ENCODE data around the gene COBLL1.
"Not testable (repeated sequence)": the region's sequence is repeated elsewhere in the genome, so short reads cannot be mapped to it uniquely, and the experiment has no call there.

The COBLL1 gene

GRCh38 chr2:164868563-164869419 is 27.2 kb upstream of the COBLL1 start:
- no peak for TF ChIP-seq CTCF (IDR thresholded peaks at IDR 0.05; ENCODE audit: poor library complexity, severe bottlenecking)

GRCh38 chr2:164867779-164868397 is 26.3 kb upstream of the COBLL1 start:
- no peak for ATAC-seq (ENCODE audit: low read depth)
- no peak for DNase-seq (ENCODE audit: low spot score)

More at GRCh38 chr2:164868563-164869419, 27.2 kb upstream of the COBLL1 start:
- H3K27ac ChIP-seq (ENCODE audit: poor library complexity, severe bottlenecking): no peak overlapping the region
- DNase-seq (ENCODE audit: low spot score): no peak
- H3K9me3 ChIP-seq (ENCODE audit: severe bottlenecking): no peaks in the 10 kb centered on the region
- no peaks in the 10 kb centered on the region for H3K27me3 ChIP-seq (ENCODE audit: insufficient read depth, poor library complexity, severe bottlenecking)
- H3K4me1 ChIP-seq (ENCODE audit: insufficient read depth, poor library complexity, severe bottlenecking): peaks cover 6% of the 10 kb centered on the region
- H3K36me3 ChIP-seq (ENCODE audit: low read depth): no peaks in the 10 kb centered on the region
- no peak overlapping the region for H3K4me3 ChIP-seq (ENCODE audit: severe bottlenecking)
- ATAC-seq (ENCODE audit: low read depth): no peak

GRCh38 chr2:164866381-164866780 is 24.8 kb upstream of the COBLL1 start:
- H3K27ac ChIP-seq (ENCODE audit: poor library complexity, severe bottlenecking); H3K4me3 ChIP-seq (ENCODE audit: severe bottlenecking); DNase-seq (ENCODE audit: low spot score); ATAC-seq (ENCODE audit: low read depth); H3K9me3 ChIP-seq (ENCODE audit: severe bottlenecking); H3K36me3 ChIP-seq (ENCODE audit: low read depth); H3K27me3 ChIP-seq (ENCODE audit: insufficient read depth, poor library complexity, severe bottlenecking); H3K4me1 ChIP-seq (ENCODE audit: insufficient read depth, poor library complexity, severe bottlenecking): not testable (repeated sequence)

More at GRCh38 chr2:164867779-164868397, 26.3 kb upstream of the COBLL1 start:
- H3K36me3 ChIP-seq (ENCODE audit: low read depth): no peaks in the 10 kb centered on the region
- H3K4me3 ChIP-seq (ENCODE audit: severe bottlenecking): no peak overlapping the region
- no peak overlapping the region for H3K27ac ChIP-seq (ENCODE audit: poor library complexity, severe bottlenecking)
- no peak for TF ChIP-seq CTCF (IDR thresholded peaks at IDR 0.05; ENCODE audit: poor library complexity, severe bottlenecking)
- no peaks in the 10 kb centered on the region for H3K9me3 ChIP-seq (ENCODE audit: severe bottlenecking)
- H3K27me3 ChIP-seq (ENCODE audit: insufficient read depth, poor library complexity, severe bottlenecking): no peaks in the 10 kb centered on the region
- no peaks in the 10 kb centered on the region for H3K4me1 ChIP-seq (ENCODE audit: insufficient read depth, poor library complexity, severe bottlenecking)

DNA sequence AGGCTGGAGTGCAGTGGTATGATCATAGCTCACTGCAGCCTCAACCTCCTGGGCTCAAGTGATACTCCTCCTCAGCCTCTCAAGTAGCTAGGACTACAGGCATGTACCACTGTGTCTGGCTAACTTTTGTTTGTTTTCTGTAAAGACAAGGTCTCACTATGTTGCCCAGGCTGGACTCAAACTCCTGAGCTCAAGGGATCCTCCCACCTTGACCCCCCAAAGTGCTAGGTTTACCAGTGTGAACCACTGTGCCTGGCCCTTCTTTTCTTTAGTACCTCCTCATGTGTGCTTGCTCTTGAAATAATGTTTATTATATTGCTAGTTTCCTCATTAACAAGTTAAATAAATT is 19.0 kb upstream of the COBLL1 start:
- ATAC-seq (ENCODE audit: low read depth): no peak
- Histone ChIP-seq H3K27me3 (ENCODE audit: insufficient read depth, poor library complexity, severe bottlenecking) (no peaks in the 10 kb centered on the region), H3K9me3 (ENCODE audit: severe bottlenecking) (no peaks in the 10 kb centered on the region), H3K4me1 (ENCODE audit: insufficient read depth, poor library complexity, severe bottlenecking) (peaks cover 9% of the 10 kb centered on the region), H3K4me3 (ENCODE audit: severe bottlenecking) (no peak overlapping the region), H3K27ac (ENCODE audit: poor library complexity, severe bottlenecking) (no peak overlapping the region), H3K36me3 (ENCODE audit: low read depth) (no peaks in the 10 kb centered on the region)
- DNase-seq (ENCODE audit: low spot score): no peak
- TF ChIP-seq CTCF (IDR thresholded peaks at IDR 0.05; ENCODE audit: poor library complexity, severe bottlenecking): no peak

DNA sequence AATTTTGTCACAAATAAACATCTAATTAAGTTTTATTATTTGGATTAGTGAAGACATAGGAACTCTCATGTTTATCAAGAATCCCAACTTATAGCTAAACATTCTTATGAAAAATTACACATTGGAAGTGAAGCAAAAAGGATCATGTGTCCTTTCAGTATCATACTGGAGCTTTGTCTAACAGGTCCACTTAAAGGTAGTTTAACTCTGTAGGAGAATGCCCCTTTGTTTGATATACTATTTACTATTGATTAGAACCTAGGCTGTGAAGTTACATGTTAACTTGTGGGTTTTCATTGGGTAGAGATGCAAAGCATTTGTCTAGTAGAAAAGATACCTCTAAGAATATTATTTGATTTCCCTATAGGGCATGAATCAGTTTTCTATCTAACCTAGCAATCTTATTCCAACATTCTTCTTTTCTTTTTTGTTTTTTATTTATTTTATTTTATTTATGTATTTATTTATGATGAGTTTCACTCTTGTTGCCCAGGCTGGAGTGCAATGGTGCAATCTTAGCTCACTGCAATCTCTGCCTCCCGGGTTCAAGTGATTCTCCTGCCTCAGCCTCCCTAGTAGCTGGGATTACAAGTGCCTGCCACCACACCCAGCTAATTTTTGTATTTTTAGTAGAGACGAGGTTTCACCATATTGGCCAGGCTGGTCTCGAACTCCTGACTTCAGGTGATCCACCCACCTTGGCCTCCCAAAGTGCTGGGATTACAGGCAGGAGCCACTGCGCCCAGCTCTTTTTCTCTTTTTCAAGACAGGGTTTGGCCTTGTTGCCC is 18.5 kb upstream of the COBLL1 start:
- not testable (repeated sequence) for H3K4me1 ChIP-seq (ENCODE audit: insufficient read depth, poor library complexity, severe bottlenecking); H3K36me3 ChIP-seq (ENCODE audit: low read depth); H3K27me3 ChIP-seq (ENCODE audit: insufficient read depth, poor library complexity, severe bottlenecking); DNase-seq (ENCODE audit: low spot score); H3K4me3 ChIP-seq (ENCODE audit: severe bottlenecking); ATAC-seq (ENCODE audit: low read depth); H3K9me3 ChIP-seq (ENCODE audit: severe bottlenecking); H3K27ac ChIP-seq (ENCODE audit: poor library complexity, severe bottlenecking)

Data from RWPE2 (cell line).